Left lung (tissue), 10 donors: Measurements from ENCODE around the gene SUPT3H. TPM values are rescaled to one million over a fixed set of nuclear protein-coding genes. Genes with fewer than 3 reads are reported as not detected.

ENCODE experiments used
- ATAC-seq: fragments of 200-7000 bp; cut with Tn5 transposase; one replicate; pipeline ENCODE4 v1.9.1; 2020; ENCODE audit warnings: moderate library complexity
- DNase-seq, 4 donors: peaks; one replicate each; pipeline ENCODE4 v3.0.0-alpha.2; 2013 to 2020
- H3K27ac ChIP-seq, 2 donors: fragments of 200-600 bp; sonication (generic) in 1 of 2; one replicate each; pipeline versions ENCODE4 v1.5.0 to v1.8.0; 2020 to 2021
- H3K27me3 ChIP-seq, 2 donors: fragments of 200-600 bp; sonication (generic) in 1 of 2; one replicate each; pipeline versions ENCODE4 v1.5.0 to v1.8.0; 2020 to 2021
- H3K36me3 ChIP-seq, 2 donors: fragments of 200-600 bp; sonication (generic) in 1 of 2; one replicate each; pipeline versions ENCODE4 v1.5.0 to v1.8.0; 2020 to 2021
- H3K4me1 ChIP-seq, 2 donors: fragments of 200-600 bp; one replicate each; pipeline ENCODE4 v1.8.0; 2021
- H3K4me3 ChIP-seq, 2 donors: fragments of 200-600 bp; sonication (generic) in 1 of 2; one replicate each; pipeline versions ENCODE4 v1.5.0 to v1.8.0; 2020 to 2021; ENCODE audit warnings: mild to moderate bottlenecking in 1 of 2
- H3K9me3 ChIP-seq, 2 donors: fragments of 200-600 bp; sonication (generic) in 1 of 2; one replicate each; pipeline versions ENCODE4 v1.5.0 to v1.8.0; 2020 to 2021
- CTCF ChIP-seq, 2 donors: fragments of 200-600 bp; sonication (generic) in 1 of 2; IDR thresholded peaks; one replicate each; pipeline versions ENCODE4 v1.5.0 to v1.8.0; 2021; ENCODE audit warnings: antibody characterized with exemption in 2 of 2
- intact Hi-C, 2 donors: fragments of 100-400 bp; cut with DNase I; formaldehyde crosslinking; loops; one replicate each; pipeline versions ENCODE4 v1.11.2 to v1.14.2; 2022
- polyA plus RNA-seq, 6 donors: library from polyadenylated mRNA; unstranded; fragments of 120-200 nt; gene quantifications; one replicate each; pipeline ENCODE4 v1.2.1, GENCODE V29; 2013; ENCODE audit not compliant: insufficient read length in 6 of 6
- total RNA-seq, 2 donors: library from RNA; stranded (reverse); fragmentation: NEBNext Ultra II Directional; extraction: Animal tissue kit (Norgen Biotek cat#: 25700); gene quantifications; one replicate each; pipeline ENCODE4 v1.2.1, GENCODE V29; 2021
- donor health status: DM: no; HTN: yes; CAD: no.
- donor health status: DM: no; HTN: no; CAD: no.

Gene SUPT3H
- total and polyA plus RNA-seq, 8 donors, result 4.7 to 33.0 (median 26.2) TPM

- no peak for ATAC-seq
- H3K9me3 ChIP-seq, result peaks cover 0 to 2% of the 10 kb centered on the region in 2 donors
Measured at GRCh38 chr6:45272626-45273025, 105.1 kb downstream of the SUPT3H start.

GRCh38 chr6:45265246-45265645 is 112.5 kb downstream of the SUPT3H start:
- no peak overlapping the region for H3K27ac ChIP-seq
- H3K4me1 ChIP-seq, result no peaks in the 10 kb centered on the region
- H3K36me3 ChIP-seq, result no peaks in the 10 kb centered on the region
- no peaks in the 10 kb centered on the region for H3K27me3 ChIP-seq
- TF ChIP-seq CTCF (IDR thresholded peaks at IDR 0.05), result no peak
- DNase-seq (no peak), ATAC-seq (no peak)
- intact Hi-C loops, result no loop called here
- no peaks in the 10 kb centered on the region for H3K9me3 ChIP-seq
- H3K4me3 ChIP-seq, result no peak overlapping the region

More at GRCh38 chr6:45272626-45273025, 105.1 kb downstream of the SUPT3H start:
- Histone ChIP-seq H3K36me3 (no peaks in the 10 kb centered on the region), H3K27me3 (no peaks in the 10 kb centered on the region), H3K4me3 (no peak overlapping the region), H3K27ac (no peak overlapping the region), H3K4me1 (no peaks in the 10 kb centered on the region)
- intact Hi-C loops, result no loop called here
- no peak for TF ChIP-seq CTCF (IDR thresholded peaks at IDR 0.05)
- no peak for DNase-seq

GRCh38 chr6:45260696-45261095 is 117.0 kb downstream of the SUPT3H start:
- ATAC-seq, result no peak

GRCh38 chr6:45256697-45257695 is 120.7 kb downstream of the SUPT3H start:
- DNase-seq, result peak in 1 of 4 donors; percentile 4
- H3K36me3 ChIP-seq, result no peaks in the 10 kb centered on the region
- no peak for TF ChIP-seq CTCF (IDR thresholded peaks at IDR 0.05)
- no peaks in the 10 kb centered on the region for H3K9me3 ChIP-seq
- no peak overlapping the region for H3K4me3 ChIP-seq
- no peaks in the 10 kb centered on the region for H3K4me1 ChIP-seq
- no peak overlapping the region for H3K27ac ChIP-seq
- no peak for ATAC-seq
- H3K27me3 ChIP-seq, result no peaks in the 10 kb centered on the region
- intact Hi-C loops, result no loop called here

More at GRCh38 chr6:45260696-45261095, 117.0 kb downstream of the SUPT3H start:
- no peaks in the 10 kb centered on the region for H3K27me3 ChIP-seq
- H3K4me1 ChIP-seq, result no peaks in the 10 kb centered on the region
- intact Hi-C loops, result no loop called here
- DNase-seq, result no peak
- no peak overlapping the region for H3K4me3 ChIP-seq
- H3K9me3 ChIP-seq, result no peaks in the 10 kb centered on the region
- no peaks in the 10 kb centered on the region for H3K36me3 ChIP-seq
- no peak for TF ChIP-seq CTCF (IDR thresholded peaks at IDR 0.05)
- no peak overlapping the region for H3K27ac ChIP-seq

- TF ChIP-seq CTCF (IDR thresholded peaks at IDR 0.05), result no peak
- no peak for ATAC-seq
Measured at GRCh38 chr6:45255434-45255833, 122.3 kb downstream of the SUPT3H start.

More at GRCh38 chr6:45255434-45255833, 122.3 kb downstream of the SUPT3H start:
- Histone ChIP-seq H3K4me3 (no peak overlapping the region), H3K9me3 (no peaks in the 10 kb centered on the region), H3K36me3 (no peaks in the 10 kb centered on the region), H3K27me3 (no peaks in the 10 kb centered on the region), H3K4me1 (no peaks in the 10 kb centered on the region), H3K27ac (no peak overlapping the region)
- DNase-seq, result no peak
- intact Hi-C loops, result no loop called here
